Suprapubic skin (tissue), 4 donors: ENCODE results near the gene RNGTT. TPM values are rescaled to one million over a fixed set of nuclear protein-coding genes. Genes with fewer than 3 reads are reported as not detected.

ENCODE experiments used
- DNase-seq, 2 donors: peaks; one replicate each; pipeline ENCODE4 v3.0.0-alpha.2; 2019; ENCODE audit warnings: low spot score in 2 of 2
- H3K27ac ChIP-seq: fragments of 200-600 bp; sonication (generic); one replicate; pipeline ENCODE4 v1.5.1; 2019
- H3K27me3 ChIP-seq: fragments of 200-600 bp; sonication (generic); one replicate; pipeline ENCODE4 v1.5.1; 2019
- H3K36me3 ChIP-seq: fragments of 200-600 bp; sonication (generic); one replicate; pipeline ENCODE4 v1.5.1; 2019
- H3K4me1 ChIP-seq: fragments of 200-600 bp; sonication (generic); one replicate; pipeline ENCODE4 v1.5.1; 2019
- H3K4me3 ChIP-seq: fragments of 200-600 bp; sonication (generic); one replicate; pipeline ENCODE4 v1.5.1; 2019; ENCODE audit warnings: mild to moderate bottlenecking
- H3K9me3 ChIP-seq: fragments of 200-600 bp; sonication (generic); one replicate; pipeline ENCODE4 v1.5.1; 2019
- EP300 ChIP-seq: sonication (generic); formaldehyde crosslinking; IDR thresholded peaks from one replicate; pipeline ENCODE4 v1.6.1; 2017; ENCODE audit warnings: antibody characterized with exemption
- POLR2A ChIP-seq, 2 donors: fragments of 450-650 bp; IDR thresholded peaks; one replicate each; pipeline ENCODE4 v1.6.1; 2017; ENCODE audit warnings: antibody characterized with exemption in 2 of 2, mild to moderate bottlenecking in 2 of 2, moderate library complexity in 2 of 2
- POLR2AphosphoS5 ChIP-seq, 3 donors: sonication (generic); formaldehyde crosslinking; IDR thresholded peaks; one replicate each; pipeline ENCODE4 v1.6.1; 2017; ENCODE audit warnings: antibody characterized with exemption in 3 of 3
- WGBS: methylation state at CpG from one replicate; pipeline ENCODE4 v1.1.5; 2018; 5-methylcytosine and 5-hydroxymethylcytosine counted together
- total RNA-seq, 4 donors: library from RNA; depleted of rRNA; stranded (reverse); fragments of >200 nt; gene quantifications; one replicate each; pipeline ENCODE4 v1.1.0, GENCODE V29; 2016
- TF ChIP-seq, protein P1 (sequence below), 2 donors: fragments of 200-600 bp in 1 of 2; fragments of 450-650 bp in 1 of 2; sonication (generic) in 1 of 2; IDR thresholded peaks; one replicate each; pipeline ENCODE4 v1.5.1; 2016 to 2019; ENCODE audit warnings: antibody characterized with exemption in 2 of 2, mild to moderate bottlenecking in 1 of 2, moderate library complexity in 1 of 2

The RNGTT gene
- total RNA-seq, 4 donors from 2014 or later: 8.6 to 13.6 (median 11.6) TPM

DNA sequence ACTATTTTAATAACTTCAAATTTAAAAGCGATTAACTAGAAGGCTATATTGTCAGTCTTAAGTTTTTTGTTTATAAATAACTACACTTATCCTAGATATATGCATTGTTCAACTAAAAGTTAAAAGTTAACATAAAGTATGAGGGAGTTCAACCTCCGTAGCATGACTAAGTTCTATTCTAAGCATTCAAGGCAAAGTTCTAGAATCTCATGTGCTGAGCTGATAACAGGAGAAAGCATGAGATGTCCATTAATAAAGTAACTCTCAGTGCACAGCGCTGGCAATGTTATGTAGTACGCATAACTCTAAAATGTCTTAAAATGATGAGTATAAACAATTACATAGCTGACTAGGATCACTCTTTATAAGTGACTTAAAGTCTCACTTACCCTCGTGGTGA is 264.8 kb downstream of the RNGTT start:
- H3K4me1 ChIP-seq: no peaks in the 10 kb centered on the region
- 93% methylated on average over 5 of the region's 5 CpGs for WGBS
- H3K27ac ChIP-seq: no peak overlapping the region
- H3K9me3 ChIP-seq: no peaks in the 10 kb centered on the region
- TF ChIP-seq POLR2AphosphoS5 (IDR thresholded peaks at IDR 0.05) (no peak), EP300 (no peak), POLR2A (IDR thresholded peaks at IDR 0.05) (no peak)
- TF ChIP-seq, protein P1, sequence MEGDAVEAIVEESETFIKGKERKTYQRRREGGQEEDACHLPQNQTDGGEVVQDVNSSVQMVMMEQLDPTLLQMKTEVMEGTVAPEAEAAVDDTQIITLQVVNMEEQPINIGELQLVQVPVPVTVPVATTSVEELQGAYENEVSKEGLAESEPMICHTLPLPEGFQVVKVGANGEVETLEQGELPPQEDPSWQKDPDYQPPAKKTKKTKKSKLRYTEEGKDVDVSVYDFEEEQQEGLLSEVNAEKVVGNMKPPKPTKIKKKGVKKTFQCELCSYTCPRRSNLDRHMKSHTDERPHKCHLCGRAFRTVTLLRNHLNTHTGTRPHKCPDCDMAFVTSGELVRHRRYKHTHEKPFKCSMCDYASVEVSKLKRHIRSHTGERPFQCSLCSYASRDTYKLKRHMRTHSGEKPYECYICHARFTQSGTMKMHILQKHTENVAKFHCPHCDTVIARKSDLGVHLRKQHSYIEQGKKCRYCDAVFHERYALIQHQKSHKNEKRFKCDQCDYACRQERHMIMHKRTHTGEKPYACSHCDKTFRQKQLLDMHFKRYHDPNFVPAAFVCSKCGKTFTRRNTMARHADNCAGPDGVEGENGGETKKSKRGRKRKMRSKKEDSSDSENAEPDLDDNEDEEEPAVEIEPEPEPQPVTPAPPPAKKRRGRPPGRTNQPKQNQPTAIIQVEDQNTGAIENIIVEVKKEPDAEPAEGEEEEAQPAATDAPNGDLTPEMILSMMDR (IDR thresholded peaks at IDR 0.05): no peak
- H3K4me3 ChIP-seq: no peak overlapping the region
- DNase-seq: no peak
- H3K36me3 ChIP-seq: no peaks in the 10 kb centered on the region
- H3K27me3 ChIP-seq: no peaks in the 10 kb centered on the region

DNA sequence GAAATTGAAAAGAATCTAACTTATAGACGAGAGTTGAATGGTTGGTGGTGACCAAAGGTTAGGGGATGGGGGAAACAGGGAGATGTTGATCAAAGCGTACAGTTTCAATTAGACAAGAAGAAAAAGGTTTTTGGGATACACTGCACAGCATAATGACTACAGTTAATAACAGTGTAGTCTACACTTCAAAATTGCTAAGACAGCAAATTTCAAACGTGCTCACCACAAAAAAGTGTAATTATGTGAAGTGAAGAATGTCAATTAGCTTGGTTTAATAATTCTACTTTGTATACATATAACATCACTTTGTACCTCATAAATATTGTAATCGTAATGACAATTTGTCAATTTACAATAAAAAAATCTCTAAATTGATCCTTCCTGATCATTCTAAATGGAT is 267.5 kb downstream of the RNGTT start:
- DNase-seq: no peak
- Histone ChIP-seq H3K36me3 (no peaks in the 10 kb centered on the region), H3K27ac (no peak overlapping the region), H3K27me3 (no peaks in the 10 kb centered on the region), H3K4me3 (no peak overlapping the region), H3K4me1 (no peaks in the 10 kb centered on the region), H3K9me3 (no peaks in the 10 kb centered on the region)
- 89% methylated on average over 4 of the region's 4 CpGs for WGBS
- TF ChIP-seq EP300 (no peak), POLR2AphosphoS5 (IDR thresholded peaks at IDR 0.05) (no peak), POLR2A (IDR thresholded peaks at IDR 0.05) (no peak)
- TF ChIP-seq, protein P1 (IDR thresholded peaks at IDR 0.05): no peak

DNA sequence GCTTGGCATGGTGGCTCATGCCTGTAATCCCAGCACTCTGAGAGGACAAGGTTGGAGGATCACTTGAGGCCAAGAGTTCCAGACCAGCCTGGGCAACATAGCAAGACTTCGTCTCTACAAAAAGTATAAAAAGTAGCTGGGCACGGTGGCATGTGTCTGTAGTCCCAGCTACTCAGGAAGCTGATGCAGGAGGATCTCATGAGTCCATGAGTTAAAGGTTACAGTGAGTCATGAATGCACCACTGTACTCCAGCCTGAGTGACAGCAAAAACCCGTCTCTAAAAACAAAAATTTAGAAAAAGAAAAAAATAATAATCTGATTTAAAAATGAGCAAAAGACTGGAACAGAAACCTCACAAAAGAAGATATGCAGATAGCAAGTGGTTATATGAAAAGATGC is 279.7 kb downstream of the RNGTT start:
- Histone ChIP-seq H3K27ac (no peak overlapping the region), H3K36me3 (no peaks in the 10 kb centered on the region), H3K27me3 (no peaks in the 10 kb centered on the region), H3K4me1 (no peaks in the 10 kb centered on the region), H3K4me3 (no peak overlapping the region), H3K9me3 (no peaks in the 10 kb centered on the region)
- 90% methylated on average over 3 of the region's 3 CpGs for WGBS
- DNase-seq: no peak
- TF ChIP-seq EP300 (no peak), POLR2A (IDR thresholded peaks at IDR 0.05) (no peak), POLR2AphosphoS5 (IDR thresholded peaks at IDR 0.05) (no peak)
- TF ChIP-seq, protein P1 (IDR thresholded peaks at IDR 0.05): no peak

DNA sequence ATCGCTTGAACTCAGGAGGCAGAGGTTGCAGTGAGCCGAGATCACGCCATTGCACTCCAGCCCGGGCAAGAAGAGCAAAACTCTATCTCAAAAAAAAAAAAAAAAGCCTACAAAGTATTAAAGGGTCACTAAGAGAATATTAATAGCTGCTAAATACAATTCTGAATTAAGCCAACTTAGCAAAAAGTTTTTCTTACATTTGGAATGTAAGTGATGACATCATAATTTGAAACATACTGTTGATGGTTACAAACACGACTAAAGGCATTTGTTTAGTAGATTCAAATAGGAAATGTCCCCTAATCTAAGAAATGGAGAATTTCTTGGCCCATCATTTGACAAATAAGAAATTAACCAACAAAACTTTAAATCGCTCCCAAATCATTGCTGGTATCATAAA is 282.8 kb downstream of the RNGTT start:
- no peaks in the 10 kb centered on the region for H3K9me3 ChIP-seq
- WGBS: 83% methylated on average over 6 of the region's 6 CpGs
- H3K36me3 ChIP-seq: peaks cover 3% of the 10 kb centered on the region
- no peaks in the 10 kb centered on the region for H3K27me3 ChIP-seq
- no peaks in the 10 kb centered on the region for H3K4me1 ChIP-seq
- TF ChIP-seq POLR2AphosphoS5 (IDR thresholded peaks at IDR 0.05): no peak
- TF ChIP-seq POLR2A (IDR thresholded peaks at IDR 0.05): no peak
- TF ChIP-seq, protein P1 (IDR thresholded peaks at IDR 0.05): no peak
- no peak for TF ChIP-seq EP300
- H3K4me3 ChIP-seq: no peak overlapping the region
- DNase-seq: no peak
- no peak overlapping the region for H3K27ac ChIP-seq

DNA sequence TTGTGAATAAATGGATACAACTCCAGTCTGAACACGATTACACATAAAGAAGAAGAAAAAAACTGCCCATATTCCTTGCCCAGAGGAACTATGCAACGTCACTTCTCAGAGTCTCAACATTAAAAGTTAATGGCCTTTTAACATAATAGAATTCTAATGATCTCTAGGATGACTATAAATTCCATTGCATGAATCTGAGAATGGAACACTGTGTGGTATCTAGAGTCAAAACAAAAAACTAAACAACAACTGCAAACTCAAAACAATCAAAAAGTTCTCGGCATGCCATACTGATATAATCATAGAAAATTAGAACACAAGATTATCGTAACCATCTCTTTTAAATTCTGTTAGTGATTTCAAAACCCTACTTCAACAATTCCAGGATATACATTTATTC is 283.6 kb downstream of the RNGTT start:
- TF ChIP-seq, protein P1 (IDR thresholded peaks at IDR 0.05): no peak
- TF ChIP-seq EP300: no peak
- TF ChIP-seq POLR2A (IDR thresholded peaks at IDR 0.05): no peak
- no peak for TF ChIP-seq POLR2AphosphoS5 (IDR thresholded peaks at IDR 0.05)
- Histone ChIP-seq H3K4me1 (no peaks in the 10 kb centered on the region), H3K27me3 (no peaks in the 10 kb centered on the region), H3K27ac (no peak overlapping the region), H3K4me3 (no peak overlapping the region), H3K9me3 (no peaks in the 10 kb centered on the region), H3K36me3 (peaks cover 3% of the 10 kb centered on the region)
- DNase-seq: no peak
- 90% methylated on average over 4 of the region's 4 CpGs for WGBS
